ENCODE measurements around the gene SBF2.

Gene SBF2

GRCh38 chr11:9735236-9735635 lies 558.8 kb downstream of the SBF2 start:
- POLR2A ChIA-PET (ENCODE audit: low non-redundant PET), result no interaction called here
- CTCF ChIA-PET, result no interaction called here
- H3K27ac ChIP-seq, result no peak overlapping the region
- no peak for TF ChIP-seq CTCF (conservative IDR thresholded peaks at IDR 0.05; ENCODE audit: low read depth)
- no peak for DNase-seq (ENCODE audit: low spot score)

- DNase-seq (ENCODE audit: low spot score), result no peak
- CTCF ChIA-PET, result interaction anchor here (0.5 to 1.1 kb wide), 4 partner anchors 9 to 671 kb away, joined by 3 read pairs; no protein-coding TSS in a partner anchor
- H3K27ac ChIP-seq, result no peak overlapping the region
- POLR2A ChIA-PET (ENCODE audit: low non-redundant PET), result no interaction called here
- no peak for TF ChIP-seq CTCF (conservative IDR thresholded peaks at IDR 0.05; ENCODE audit: low read depth)
Observed at GRCh38 chr11:9733212-9733611, 560.8 kb downstream of the SBF2 start.

GRCh38 chr11:9732453-9732852 lies 561.6 kb downstream of the SBF2 start:
- ChIA-PET POLR2A (ENCODE audit: low non-redundant PET) (interaction anchor here (0.6 kb wide), 1 partner anchor 11 kb away, joined by 3 read pairs; no protein-coding TSS in a partner anchor), CTCF (interaction anchor here (0.7 kb wide), 1 partner anchor 19 kb away, joined by 3 read pairs; no protein-coding TSS in a partner anchor)
- no peak for DNase-seq (ENCODE audit: low spot score)
- no peak overlapping the region for H3K27ac ChIP-seq
- TF ChIP-seq CTCF (conservative IDR thresholded peaks at IDR 0.05; ENCODE audit: low read depth), result no peak

- DNase-seq (ENCODE audit: low spot score), result no peak
- ChIA-PET CTCF (no interaction called here), POLR2A (ENCODE audit: low non-redundant PET) (no interaction called here)
- no peak overlapping the region for H3K27ac ChIP-seq
- no peak for TF ChIP-seq CTCF (conservative IDR thresholded peaks at IDR 0.05; ENCODE audit: low read depth)
Observed at GRCh38 chr11:9731256-9731655, 562.8 kb downstream of the SBF2 start.
